Measurements from ENCODE around the gene SGTA.

The SGTA gene

GRCh38 chr19:2721570-2722540 is 61.2 kb downstream of the SGTA start:
- DNase-seq (ENCODE audit: extremely low read depth, low read depth), result no peak
- no peak for TF ChIP-seq CTCF (IDR thresholded peaks at IDR 0.05; ENCODE audit: low read depth, low read length, missing control alignments)
- H3K4me3 ChIP-seq (replicated peaks; ENCODE audit: low read depth, low read length), result peak overlapping the region; percentile 40

- no peak for TF ChIP-seq CTCF (IDR thresholded peaks at IDR 0.05; ENCODE audit: low read depth, low read length, missing control alignments)
- peak within 1 kb of the TSS; percentile 41 for H3K4me3 ChIP-seq (replicated peaks; ENCODE audit: low read depth, low read length)
- DNase-seq (ENCODE audit: extremely low read depth, low read depth), result no peak
These were observed 62.1 kb downstream of the SGTA start, which contains the start of gene DIRAS1 for GRCh38 chr19:2720777-2721569. DIRAS1 (minus strand) TSS chr19:2721372; CDS start chr19:2717806, 3,566 bp downstream.

- H3K4me3 ChIP-seq (replicated peaks; ENCODE audit: low read depth, low read length), result peak overlapping the region; percentile 41
- no peak for TF ChIP-seq CTCF (IDR thresholded peaks at IDR 0.05; ENCODE audit: low read depth, low read length, missing control alignments)
- no peak for DNase-seq (ENCODE audit: extremely low read depth, low read depth)
These were observed 62.9 kb downstream of the SGTA start for GRCh38 chr19:2719920-2720776.

- TF ChIP-seq CTCF (IDR thresholded peaks at IDR 0.05; ENCODE audit: low read depth, low read length, missing control alignments), result no peak
These were observed 63.8 kb downstream of the SGTA start for GRCh38 chr19:2719232-2719735.

GRCh38 chr19:2717638-2718541 is 65.2 kb downstream of the SGTA start:
- no peak for TF ChIP-seq CTCF (IDR thresholded peaks at IDR 0.05; ENCODE audit: low read depth, low read length, missing control alignments)
- no peak for DNase-seq (ENCODE audit: extremely low read depth, low read depth)
- H3K4me3 ChIP-seq (replicated peaks; ENCODE audit: low read depth, low read length), result no peak overlapping the region

More at GRCh38 chr19:2719232-2719735, 63.8 kb downstream of the SGTA start:
- no peak overlapping the region for H3K4me3 ChIP-seq (replicated peaks; ENCODE audit: low read depth, low read length)
- DNase-seq (ENCODE audit: extremely low read depth, low read depth), result no peak

All from HFF-Myc (cell line).